NCI-H446 treated with DMSO at 0.1 percent for 48 hours (cell line): ENCODE results near the gene BTBD3.

Source experiments
- DNase-seq: peaks from one replicate; lab custom pipeline; 2025; lab: John Stamatoyannopoulos, UW

BTBD3 gene

DNA sequence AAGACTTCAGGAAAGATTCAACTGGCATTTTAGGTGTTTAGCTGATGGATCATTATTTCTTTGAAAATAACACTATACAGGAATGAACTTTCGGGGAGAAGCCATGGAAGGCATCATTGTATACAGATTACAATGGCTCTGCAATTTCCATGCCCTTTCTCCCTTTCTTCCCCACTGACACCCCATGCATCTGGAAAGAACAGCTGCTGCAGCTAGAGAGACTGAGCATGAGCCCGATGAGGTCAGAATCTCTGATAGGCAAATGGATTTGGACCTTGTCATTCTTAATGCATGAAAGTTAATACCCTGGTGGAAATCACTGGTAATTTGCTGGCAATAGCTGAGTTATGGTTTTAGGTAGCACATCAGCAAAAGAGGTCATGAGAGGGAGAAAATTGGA, 54.8 kb downstream of the BTBD3 start:
- DNase-seq: no peak
